ENCODE measurements around the gene KIF7. TPM values are rescaled to one million over a fixed set of nuclear protein-coding genes. Genes with fewer than 3 reads are reported as not detected.

Gene KIF7
- total and polyA plus RNA-seq, 2 donors (not counting 3 experiments of a cell fraction or from before 2014, with no cell fraction given), result 4.2 to 11.3 TPM

- no peak overlapping the region for H3K27ac ChIP-seq (ENCODE audit: insufficient read depth, low read depth, low read length)
- no peak overlapping the region for H2AFZ ChIP-seq (ENCODE audit: low read depth, low read length)
- H3K9ac ChIP-seq (replicated peaks; ENCODE audit: extremely low read depth, insufficient read depth, low read length), result no peak overlapping the region
- BruUV-seq (replicated peaks), result no TSS peak
- no peaks in the 10 kb centered on the region for H3K4me1 ChIP-seq (ENCODE audit: control insufficient read depth, extremely low read depth, insufficient read depth, low read length)
- no peaks in the 10 kb centered on the region for H3K9me3 ChIP-seq (replicated peaks; ENCODE audit: control insufficient read depth, insufficient read depth, low read length)
- ChIA-PET CTCF (interaction anchor here (0.8 to 3.6 kb wide), 3 partner anchors 12 to 66 kb away, joined by 3 to 15 read pairs (median 12); no protein-coding TSS in a partner anchor), POLR2A (no interaction called here)
- intact Hi-C loops (cut with micrococcal nuclease) (no loop called here), dilution Hi-C loops (cut with MboI; ENCODE audit: extremely low pct_ligation_motif_present, low sequenced_read_pairs) (no loop called here)
- DNase-seq (ENCODE audit: low read depth, low spot score), result no peak
- H3K79me2 ChIP-seq (ENCODE audit: control insufficient read depth, insufficient read depth, low read length), result no peaks in the 10 kb centered on the region
- H3K4me2 ChIP-seq (ENCODE audit: insufficient read depth, low read length), result no peak overlapping the region
- H3K36me3 ChIP-seq (ENCODE audit: control insufficient read depth in 2 of 2, extremely low read depth in 1 of 2, insufficient read depth in 2 of 2, low read length in 2 of 2), result no peaks in the 10 kb centered on the region
- FAIRE-seq, result no peak
- TF ChIP-seq EZH2 (IDR thresholded peaks at IDR 0.05; ENCODE audit: borderline replicate concordance, low read depth, low read length, severe bottlenecking), result no peak
- no peaks in the 10 kb centered on the region for H3K9me1 ChIP-seq (replicated peaks; ENCODE audit: control insufficient read depth, extremely low read depth, insufficient read depth, low read length)
- H3K4me3 ChIP-seq (replicated peaks in 1 of 3; ENCODE audit: insufficient read depth in 1 of 3, low read depth in 1 of 3, low read length in 3 of 3), result no peak overlapping the region
- no peaks in the 10 kb centered on the region for H4K20me1 ChIP-seq (replicated peaks; ENCODE audit: control insufficient read depth, extremely low read depth, insufficient read depth, low read length)
- peaks cover 0 to 4% of the 10 kb centered on the region in 2 experiments for H3K27me3 ChIP-seq (ENCODE audit: control insufficient read depth in 2 of 2, insufficient read depth in 2 of 2, low read length in 2 of 2)
Observed at GRCh38 chr15:89674526-89674925, 19.3 kb upstream of the KIF7 start.

DNA sequence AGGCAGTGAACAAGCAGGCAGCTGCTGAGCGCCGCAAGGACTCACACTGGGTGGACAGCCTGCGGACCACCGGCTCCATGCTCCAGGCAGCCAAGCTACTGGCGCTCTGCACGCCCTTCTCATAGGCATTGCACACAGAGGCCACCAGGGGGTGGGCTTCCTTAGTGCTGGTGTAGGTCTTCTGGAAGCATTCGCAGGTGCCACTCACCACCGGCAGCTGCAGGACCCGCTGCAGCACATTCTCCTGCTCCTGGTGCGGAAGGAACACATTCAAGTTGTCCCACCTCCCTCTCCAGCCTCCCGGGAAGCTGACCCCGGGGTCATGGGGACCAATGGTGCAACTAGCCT is 17.9 kb upstream of the KIF7 start:
- no peak overlapping the region for H3K4me3 ChIP-seq (replicated peaks in 1 of 3; ENCODE audit: insufficient read depth in 1 of 3, low read depth in 1 of 3, low read length in 3 of 3)
- H3K9ac ChIP-seq (replicated peaks; ENCODE audit: extremely low read depth, insufficient read depth, low read length), result no peak overlapping the region
- ChIA-PET POLR2A (no interaction called here), CTCF (interaction anchor here (0.7 to 3.6 kb wide), 18 partner anchors 8 to 548 kb away, joined by 3 to 21 read pairs (median 5); no protein-coding TSS in a partner anchor)
- no peak overlapping the region for H2AFZ ChIP-seq (ENCODE audit: low read depth, low read length)
- no peaks in the 10 kb centered on the region for H3K9me1 ChIP-seq (replicated peaks; ENCODE audit: control insufficient read depth, extremely low read depth, insufficient read depth, low read length)
- intact Hi-C loops (cut with micrococcal nuclease) (loop anchor here (1.0 kb wide), 1 partner anchor 26 kb away; no protein-coding TSS in a partner anchor), dilution Hi-C loops (cut with MboI; ENCODE audit: extremely low pct_ligation_motif_present, low sequenced_read_pairs) (no loop called here)
- no peaks in the 10 kb centered on the region for H3K4me1 ChIP-seq (ENCODE audit: control insufficient read depth, extremely low read depth, insufficient read depth, low read length)
- no peaks in the 10 kb centered on the region for H3K36me3 ChIP-seq (ENCODE audit: control insufficient read depth in 2 of 2, extremely low read depth in 1 of 2, insufficient read depth in 2 of 2, low read length in 2 of 2)
- no peak overlapping the region for H3K27ac ChIP-seq (ENCODE audit: insufficient read depth, low read depth, low read length)
- H3K27me3 ChIP-seq (ENCODE audit: control insufficient read depth in 2 of 2, insufficient read depth in 2 of 2, low read length in 2 of 2), result peaks cover 0 to 1% of the 10 kb centered on the region in 2 experiments
- no peaks in the 10 kb centered on the region for H3K79me2 ChIP-seq (ENCODE audit: control insufficient read depth, insufficient read depth, low read length)
- FAIRE-seq (peak; percentile 26), DNase-seq (ENCODE audit: low read depth, low spot score) (peak; percentile 37)
- TF ChIP-seq POLR2A (IDR thresholded peaks at IDR 0.05; ENCODE audit: low read depth, low read length), result no peak
- TF ChIP-seq, protein P1, sequence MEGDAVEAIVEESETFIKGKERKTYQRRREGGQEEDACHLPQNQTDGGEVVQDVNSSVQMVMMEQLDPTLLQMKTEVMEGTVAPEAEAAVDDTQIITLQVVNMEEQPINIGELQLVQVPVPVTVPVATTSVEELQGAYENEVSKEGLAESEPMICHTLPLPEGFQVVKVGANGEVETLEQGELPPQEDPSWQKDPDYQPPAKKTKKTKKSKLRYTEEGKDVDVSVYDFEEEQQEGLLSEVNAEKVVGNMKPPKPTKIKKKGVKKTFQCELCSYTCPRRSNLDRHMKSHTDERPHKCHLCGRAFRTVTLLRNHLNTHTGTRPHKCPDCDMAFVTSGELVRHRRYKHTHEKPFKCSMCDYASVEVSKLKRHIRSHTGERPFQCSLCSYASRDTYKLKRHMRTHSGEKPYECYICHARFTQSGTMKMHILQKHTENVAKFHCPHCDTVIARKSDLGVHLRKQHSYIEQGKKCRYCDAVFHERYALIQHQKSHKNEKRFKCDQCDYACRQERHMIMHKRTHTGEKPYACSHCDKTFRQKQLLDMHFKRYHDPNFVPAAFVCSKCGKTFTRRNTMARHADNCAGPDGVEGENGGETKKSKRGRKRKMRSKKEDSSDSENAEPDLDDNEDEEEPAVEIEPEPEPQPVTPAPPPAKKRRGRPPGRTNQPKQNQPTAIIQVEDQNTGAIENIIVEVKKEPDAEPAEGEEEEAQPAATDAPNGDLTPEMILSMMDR (IDR thresholded peaks at IDR 0.05; ENCODE audit: extremely low read depth in 1 of 2, insufficient read depth in 1 of 2, low read depth in 1 of 2, low read length in 2 of 2), result peak; percentile 51 to 79
- no peaks in the 10 kb centered on the region for H4K20me1 ChIP-seq (replicated peaks; ENCODE audit: control insufficient read depth, extremely low read depth, insufficient read depth, low read length)
- no peaks in the 10 kb centered on the region for H3K9me3 ChIP-seq (replicated peaks; ENCODE audit: control insufficient read depth, insufficient read depth, low read length)
- no peak overlapping the region for H3K4me2 ChIP-seq (ENCODE audit: insufficient read depth, low read length)
- BruUV-seq (replicated peaks), result no TSS peak

Measured in endothelial cell of umbilical vein (primary cell).